Ovary (tissue), 3 donors: ENCODE data around the gene MAD2L1BP.

Source experiments
- POLR2A ChIP-seq: fragments of 450-650 bp; IDR thresholded peaks from one replicate; pipeline ENCODE4 v1.6.1; 2017; ENCODE audit warnings: antibody characterized with exemption, mild to moderate bottlenecking, moderate library complexity
- TF ChIP-seq, protein P1 (sequence below), 3 donors: fragments of 450-650 bp in 2 of 3; fragments of 200-600 bp in 1 of 3; IDR thresholded peaks; one replicate each; pipeline versions ENCODE4 v1.5.1 to v1.8.0; 2016 to 2022; ENCODE audit warnings: antibody characterized with exemption in 3 of 3, mild to moderate bottlenecking in 1 of 3
- donor health status: DM: no; HTN: no; CAD: no.

DNA sequence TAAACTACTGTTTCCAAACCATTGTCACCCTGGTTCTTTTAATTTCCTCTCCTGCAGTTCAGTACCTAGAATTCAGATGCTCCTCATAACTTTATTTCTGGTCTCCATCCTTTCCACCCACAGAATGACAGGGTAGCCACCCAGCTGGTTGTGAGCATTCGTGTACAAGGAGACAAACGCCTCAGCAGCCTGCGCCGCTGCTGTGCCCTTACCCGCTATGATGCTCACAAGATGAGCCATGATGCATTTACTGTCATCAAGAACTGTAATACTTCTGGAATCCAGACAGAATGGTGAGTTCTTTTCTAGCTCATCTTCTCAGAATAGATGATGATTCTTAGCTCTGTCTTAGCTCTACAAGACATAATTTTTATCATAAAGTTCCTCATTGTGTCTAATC lies 25.2 kb upstream of the MAD2L1BP start:
- TF ChIP-seq, protein P1, sequence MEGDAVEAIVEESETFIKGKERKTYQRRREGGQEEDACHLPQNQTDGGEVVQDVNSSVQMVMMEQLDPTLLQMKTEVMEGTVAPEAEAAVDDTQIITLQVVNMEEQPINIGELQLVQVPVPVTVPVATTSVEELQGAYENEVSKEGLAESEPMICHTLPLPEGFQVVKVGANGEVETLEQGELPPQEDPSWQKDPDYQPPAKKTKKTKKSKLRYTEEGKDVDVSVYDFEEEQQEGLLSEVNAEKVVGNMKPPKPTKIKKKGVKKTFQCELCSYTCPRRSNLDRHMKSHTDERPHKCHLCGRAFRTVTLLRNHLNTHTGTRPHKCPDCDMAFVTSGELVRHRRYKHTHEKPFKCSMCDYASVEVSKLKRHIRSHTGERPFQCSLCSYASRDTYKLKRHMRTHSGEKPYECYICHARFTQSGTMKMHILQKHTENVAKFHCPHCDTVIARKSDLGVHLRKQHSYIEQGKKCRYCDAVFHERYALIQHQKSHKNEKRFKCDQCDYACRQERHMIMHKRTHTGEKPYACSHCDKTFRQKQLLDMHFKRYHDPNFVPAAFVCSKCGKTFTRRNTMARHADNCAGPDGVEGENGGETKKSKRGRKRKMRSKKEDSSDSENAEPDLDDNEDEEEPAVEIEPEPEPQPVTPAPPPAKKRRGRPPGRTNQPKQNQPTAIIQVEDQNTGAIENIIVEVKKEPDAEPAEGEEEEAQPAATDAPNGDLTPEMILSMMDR (IDR thresholded peaks at IDR 0.05): no peak
- TF ChIP-seq POLR2A: no peak
